GM18498 (cell line): ENCODE results near the gene AP2A1.
A peak's percentile ranks its signal among the peaks of the same experiment; 100 is the strongest.
"Not testable (repeated sequence)": the region's sequence is repeated elsewhere in the genome, so short reads cannot be mapped to it uniquely, and the experiment has no call there.

ENCODE experiments used
- ATAC-seq: cut with Tn5 transposase; IDR thresholded peaks from one replicate; pipeline ENCODE4 v1.9.1; 2021; ENCODE audit warnings: mild to moderate bottlenecking, moderate library complexity; ENCODE audit not compliant: unreplicated experiment

Gene AP2A1

DNA sequence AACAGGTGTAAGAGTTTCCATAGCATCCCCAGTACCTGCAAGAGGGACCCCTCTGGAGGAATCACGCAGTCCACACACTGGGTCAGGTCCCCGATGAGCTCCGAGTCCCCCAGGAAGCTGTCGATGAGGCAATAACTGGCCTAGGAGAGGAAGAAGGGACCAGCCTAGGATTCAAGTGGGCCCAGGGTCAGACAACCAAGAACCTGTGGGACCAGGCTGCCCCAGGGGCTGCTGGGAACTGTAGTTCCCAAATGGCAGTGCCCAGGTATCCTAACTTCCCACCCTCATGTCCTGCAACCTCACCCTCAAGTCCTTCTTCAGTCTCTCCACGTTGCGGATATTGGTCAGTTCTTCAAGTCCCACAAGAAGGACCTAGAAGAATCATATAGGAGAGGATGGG, 44.5 kb downstream of the AP2A1 start:
- no peak for ATAC-seq

DNA sequence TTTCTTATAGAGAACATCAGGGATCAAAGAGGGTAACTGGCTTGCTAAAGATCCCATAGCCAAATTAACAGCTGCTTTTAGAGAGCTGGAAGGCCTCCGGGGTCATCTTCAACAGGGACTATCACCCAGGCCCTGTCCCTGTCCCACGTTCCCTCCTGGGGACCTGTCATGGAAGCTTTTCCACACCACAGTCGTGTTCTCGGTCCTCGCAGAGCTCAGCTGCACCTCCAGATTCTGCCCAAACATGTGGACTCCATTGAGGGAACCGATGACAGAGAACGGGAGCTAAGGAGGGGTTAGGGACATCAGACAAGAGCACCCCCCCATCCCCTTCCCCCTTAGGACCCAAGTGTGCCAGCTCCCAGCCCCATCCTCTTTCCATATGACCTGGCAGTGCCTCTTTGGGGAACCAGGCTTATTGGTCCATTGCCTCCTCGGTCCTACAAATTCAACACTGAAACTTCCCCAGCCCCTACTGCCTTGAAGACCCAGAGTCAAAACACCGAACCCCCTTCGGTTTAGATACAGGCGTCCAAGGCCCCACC, 45.7 kb downstream of the AP2A1 start:
- ATAC-seq = no peak

DNA sequence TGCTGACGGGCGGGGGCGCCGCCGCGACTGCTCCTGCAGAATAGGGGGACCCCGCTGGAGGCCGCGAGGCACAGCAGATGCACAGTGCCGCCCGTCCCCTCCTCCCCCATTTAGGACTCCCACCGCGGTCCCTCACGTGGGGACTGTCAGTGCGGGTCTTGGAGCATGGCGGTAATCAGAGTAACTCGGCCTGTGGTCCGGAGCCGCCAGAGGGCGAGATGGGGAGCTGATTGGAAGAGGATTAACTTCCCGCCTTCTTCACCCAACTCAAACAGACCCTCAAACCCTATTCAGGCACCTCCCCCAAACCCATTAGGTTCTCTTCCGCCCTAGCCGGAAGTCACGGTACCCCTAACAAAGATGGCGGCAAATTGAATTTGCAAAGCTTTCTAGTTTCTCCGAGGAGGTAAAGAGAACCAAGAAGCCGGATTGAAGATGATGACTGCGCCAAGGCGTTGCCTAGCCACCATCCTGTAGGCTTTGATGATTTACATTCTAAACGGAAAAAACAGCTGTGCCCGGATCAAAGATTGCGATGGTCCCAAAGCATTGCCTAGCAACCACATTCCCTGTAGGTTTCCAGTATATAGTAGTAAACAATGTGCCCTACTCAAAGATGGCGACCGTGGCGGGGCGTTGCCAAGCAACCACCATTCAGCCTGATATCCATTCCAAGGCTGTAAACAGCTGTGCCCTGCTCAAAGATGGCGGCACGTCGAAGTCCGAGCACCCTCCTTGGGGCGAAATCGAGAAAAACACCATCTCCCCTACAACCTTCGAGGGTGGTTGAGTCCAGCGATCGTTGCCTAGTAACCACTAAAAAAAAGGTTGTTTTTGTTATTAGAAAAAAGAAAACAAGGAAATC, 46.4 kb downstream of the AP2A1 start, which contains the start of gene FUZ:
Gene FUZ (minus strand): TSS at position 296 of the 865 bp plus-strand sequence. CDS start 186 bp downstream, at position 110.
- ATAC-seq = peak; percentile 60

DNA sequence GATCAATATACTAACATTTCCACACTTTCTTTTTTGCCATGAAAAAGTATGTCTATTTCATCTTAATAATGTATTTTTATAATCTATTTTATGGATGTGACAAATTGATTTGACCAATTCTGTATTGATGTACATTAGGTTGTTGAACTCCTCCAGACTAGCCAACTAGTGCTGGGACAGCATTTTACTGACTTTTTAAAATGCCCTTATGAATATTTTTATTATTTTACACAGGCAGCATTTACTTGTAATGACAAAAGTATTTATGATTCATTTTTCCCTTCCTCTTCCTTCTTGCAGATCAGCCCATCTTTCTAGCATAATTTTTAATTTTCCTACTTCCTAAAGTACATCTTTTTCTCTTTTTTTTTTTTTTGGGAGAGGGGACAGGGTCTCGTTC, 47.2 kb downstream of the AP2A1 start:
- ATAC-seq = no peak

DNA sequence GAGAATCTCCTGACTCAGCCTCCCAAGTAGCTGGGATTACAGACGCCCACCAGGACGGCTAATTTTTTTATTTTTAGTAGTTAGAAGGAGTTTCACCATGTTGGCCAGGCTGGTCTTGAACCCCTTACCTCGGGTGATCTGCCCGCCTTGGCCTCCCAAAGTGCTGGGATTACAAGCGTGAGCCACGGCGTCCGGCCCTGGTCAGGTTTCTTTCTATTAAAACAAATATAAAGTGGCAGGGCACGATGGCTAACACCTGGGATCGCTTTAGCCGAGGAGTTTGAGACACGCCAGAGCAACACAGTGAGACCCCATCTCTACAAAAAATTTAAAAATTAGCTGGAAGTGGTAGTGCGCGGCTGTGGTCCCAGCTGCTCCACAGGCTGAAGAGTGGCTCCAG, 49.8 kb downstream of the AP2A1 start:
- ATAC-seq = no peak

DNA sequence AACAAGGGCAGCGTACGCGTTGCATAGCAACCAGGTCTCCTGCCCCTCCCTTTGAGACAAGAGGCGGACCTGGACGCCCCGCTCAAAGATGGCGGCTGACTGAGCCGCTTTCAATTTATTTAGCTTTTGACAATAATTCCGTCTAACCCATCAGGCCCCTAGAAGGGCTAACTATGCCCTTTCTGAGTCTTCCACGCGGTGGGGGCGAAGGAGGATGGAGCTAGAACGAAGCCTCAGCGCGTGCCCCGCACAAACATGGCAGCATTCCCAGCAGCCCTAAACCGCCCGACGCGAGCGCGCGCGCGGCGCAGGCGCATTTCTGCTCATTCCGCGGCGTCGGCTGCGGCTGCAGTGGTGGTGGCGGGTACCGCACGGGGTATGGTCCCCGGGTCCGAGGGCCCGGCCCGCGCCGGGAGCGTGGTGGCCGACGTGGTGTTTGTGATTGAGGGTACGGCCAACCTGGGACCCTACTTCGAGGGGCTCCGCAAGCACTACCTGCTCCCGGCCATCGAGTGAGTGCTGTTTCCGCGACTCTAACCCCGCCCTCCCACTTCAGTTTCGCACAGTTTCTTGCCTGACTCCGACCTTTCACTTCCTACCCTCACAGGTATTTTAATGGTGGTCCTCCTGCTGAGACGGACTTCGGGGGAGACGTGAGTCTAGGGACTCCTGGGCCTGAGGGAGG, 51.3 kb downstream of the AP2A1 start, which contains the start of gene MED25:
Gene MED25 (plus strand): TSS at position 326 of the 685 bp plus-strand sequence. CDS start 53 bp downstream, at position 379.
- peak; percentile 67 for ATAC-seq

DNA sequence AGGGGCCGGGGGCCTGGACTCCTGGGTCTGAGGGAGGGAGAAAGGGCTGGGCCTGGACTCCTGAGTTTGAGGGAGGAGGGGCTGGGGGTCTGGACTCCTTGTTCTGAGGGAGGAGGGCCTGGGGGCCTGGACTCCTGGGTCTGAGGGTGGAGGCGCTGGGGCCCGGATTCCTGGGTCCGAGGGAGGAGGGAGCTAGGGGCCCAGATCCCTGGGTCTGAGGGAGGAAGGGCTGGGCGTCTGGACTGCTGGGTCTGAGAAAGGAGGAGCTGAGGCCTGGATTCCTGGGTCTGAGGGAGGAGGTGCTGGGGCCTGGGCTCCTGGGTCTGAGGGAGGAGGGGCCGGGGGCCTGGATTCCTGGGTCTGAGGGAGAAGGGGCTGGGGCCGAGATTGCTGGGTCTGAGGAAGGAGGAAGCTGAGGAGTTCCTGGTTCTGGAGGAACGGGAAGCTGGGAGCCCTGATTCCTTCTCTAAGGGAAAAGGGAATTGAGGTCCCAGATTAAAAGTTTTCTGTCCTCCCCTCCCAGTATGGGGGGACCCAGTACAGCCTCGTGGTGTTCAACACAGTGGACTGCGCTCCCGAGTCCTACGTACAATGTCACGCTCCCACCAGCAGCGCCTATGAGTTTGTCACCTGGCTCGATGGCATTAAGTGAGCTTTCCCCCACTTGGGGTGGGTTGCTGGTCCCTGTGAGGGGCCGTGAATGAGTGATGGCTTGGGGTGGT, 52.0 kb downstream of the AP2A1 start:
- no peak for ATAC-seq

DNA sequence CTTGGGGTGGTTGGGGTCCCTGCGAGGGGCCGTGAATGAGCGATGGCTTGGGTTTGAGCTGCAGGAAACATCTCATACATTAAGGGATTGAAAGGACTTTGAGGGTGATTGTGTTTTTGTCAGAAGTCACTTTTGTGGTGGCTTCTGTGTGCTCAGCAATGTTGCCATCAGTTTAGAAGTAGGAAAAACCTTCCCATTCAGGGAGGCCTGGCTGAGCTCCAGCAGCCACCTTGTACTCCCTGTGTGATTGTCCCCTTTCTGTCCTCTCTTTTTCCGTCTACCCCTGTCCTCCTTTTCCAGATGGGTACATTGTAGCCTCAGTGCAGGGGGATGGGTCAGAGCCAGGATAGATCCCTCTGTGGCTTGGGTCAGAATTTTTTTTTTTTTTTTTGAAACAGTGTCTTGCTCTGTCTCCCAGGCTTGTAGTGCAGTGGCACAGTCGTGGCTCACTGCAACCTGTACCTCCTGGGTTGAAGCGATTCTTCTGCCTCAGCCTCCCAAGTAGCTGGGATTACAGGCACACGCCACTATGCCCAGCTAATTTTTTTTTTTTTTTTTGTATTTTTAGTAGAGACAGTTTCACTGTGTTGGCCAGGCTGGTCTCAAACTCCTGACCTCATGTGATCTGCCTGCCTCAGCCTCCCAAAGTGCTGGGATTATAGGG, 52.8 kb downstream of the AP2A1 start:
- ATAC-seq = not testable (repeated sequence)

DNA sequence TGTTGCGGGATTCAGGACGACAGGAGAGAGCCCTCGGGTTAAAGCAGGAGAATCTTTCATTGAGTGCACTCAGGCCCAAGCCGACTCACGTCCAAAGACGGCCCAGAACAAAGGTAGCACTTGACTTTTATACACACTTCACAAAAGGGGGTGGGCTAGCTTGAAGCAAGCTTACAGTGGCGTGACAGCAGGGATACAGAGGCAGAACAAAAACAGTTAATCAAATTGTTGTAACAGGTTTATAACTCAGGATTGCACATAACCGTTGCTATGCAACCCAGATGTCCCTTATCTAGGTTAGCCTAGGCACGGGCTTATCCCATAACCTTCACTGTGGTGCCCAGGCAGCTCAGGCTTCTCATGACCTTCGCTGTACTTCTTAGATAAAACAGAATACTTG, 53.3 kb downstream of the AP2A1 start:
- ATAC-seq = no peak

DNA sequence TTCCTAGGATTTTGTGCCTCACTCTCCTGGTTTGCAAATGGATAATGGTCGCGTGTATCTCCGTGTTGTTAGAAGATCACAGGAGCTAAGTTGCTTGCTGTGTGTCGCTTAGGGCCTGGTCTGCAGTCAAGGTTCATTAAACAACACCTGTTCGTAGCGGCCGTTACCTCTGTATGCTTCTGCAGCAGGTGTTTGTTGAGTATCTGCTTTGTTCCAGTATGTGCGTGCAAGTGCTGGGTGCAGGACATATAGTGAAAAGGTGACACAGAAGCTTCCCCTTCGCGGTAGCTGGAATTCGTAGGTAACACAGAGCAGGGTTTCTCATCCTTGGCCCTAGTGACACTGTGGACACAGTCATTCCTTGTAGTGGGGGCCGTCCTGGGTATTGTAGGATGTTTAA, 56.7 kb downstream of the AP2A1 start:
- no peak for ATAC-seq

DNA sequence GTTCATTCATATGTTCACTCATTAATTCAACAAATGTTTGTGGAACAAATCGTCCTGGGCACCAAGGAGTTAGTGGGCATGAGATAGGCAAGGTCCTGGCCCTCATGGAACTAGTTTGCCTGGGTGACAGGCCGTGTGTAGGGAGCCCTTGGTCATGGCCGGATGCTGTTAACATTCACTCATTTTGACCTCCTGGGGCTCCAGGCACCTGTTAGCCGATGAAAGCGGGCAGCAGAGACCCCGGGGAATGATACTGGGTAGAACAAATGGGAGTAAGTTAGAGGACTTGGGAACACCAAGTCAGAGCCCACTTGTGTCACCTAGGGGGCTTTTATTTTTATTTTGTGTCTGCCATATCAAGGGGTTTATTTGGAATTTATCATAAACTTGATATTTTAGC, 57.9 kb downstream of the AP2A1 start:
- ATAC-seq = no peak

DNA sequence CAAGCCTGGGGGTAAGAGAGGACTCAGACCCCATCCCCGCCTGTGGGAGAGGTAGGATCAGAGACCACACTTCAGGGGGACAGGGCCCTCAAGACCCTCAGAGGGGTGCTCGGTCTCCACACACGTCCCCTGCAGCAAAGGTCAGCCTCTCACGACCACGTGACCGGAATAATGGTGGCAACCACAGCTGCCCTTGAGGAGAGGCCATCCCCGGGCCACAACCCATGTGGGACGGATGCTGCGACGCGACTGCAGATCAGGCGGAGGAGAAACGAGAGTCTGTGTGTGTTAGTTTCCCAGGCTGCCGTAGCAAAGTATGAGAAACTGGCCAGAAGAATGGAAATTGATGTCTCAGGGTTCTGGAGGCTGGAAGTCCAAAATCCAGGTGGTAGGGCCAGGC, 60.2 kb downstream of the AP2A1 start:
- no peak for ATAC-seq

DNA sequence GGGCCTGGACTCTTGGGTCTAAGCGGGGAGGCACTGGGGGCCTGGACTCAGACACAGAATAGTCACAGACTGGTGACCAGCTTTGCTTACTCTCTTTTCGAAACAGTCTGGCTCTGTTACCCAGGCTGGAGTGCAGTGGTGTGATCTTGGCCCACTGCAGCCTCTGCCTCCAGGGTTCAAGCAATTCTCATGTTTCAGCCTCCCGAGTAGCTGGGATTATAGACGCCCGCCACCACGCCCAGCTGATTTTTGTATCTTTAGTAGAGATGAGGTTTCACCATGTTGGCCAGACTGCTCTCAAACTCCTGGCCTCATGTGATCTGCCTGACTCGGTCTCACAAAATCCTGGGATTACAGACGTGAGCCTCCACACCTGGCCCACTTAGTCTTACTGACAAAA, 62.4 kb downstream of the AP2A1 start:
- no peak for ATAC-seq

DNA sequence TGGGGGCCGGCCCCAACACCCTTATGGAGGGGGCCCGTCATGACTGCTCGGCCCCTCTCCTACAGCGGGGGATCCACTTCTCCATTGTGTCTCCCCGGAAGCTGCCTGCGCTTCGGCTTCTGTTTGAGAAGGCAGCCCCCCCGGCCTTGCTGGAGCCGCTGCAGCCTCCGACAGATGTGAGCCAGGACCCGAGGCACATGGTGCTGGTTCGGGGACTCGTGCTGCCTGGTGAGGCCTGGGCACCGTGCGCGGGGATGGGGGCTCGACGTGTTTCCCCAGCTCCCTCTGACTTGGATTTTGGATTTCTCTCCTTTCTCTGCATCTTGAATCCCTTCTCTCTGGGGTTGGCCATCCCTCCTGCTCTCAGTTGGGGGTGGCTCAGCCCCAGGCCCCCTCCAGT, 62.9 kb downstream of the AP2A1 start:
- ATAC-seq = no peak

DNA sequence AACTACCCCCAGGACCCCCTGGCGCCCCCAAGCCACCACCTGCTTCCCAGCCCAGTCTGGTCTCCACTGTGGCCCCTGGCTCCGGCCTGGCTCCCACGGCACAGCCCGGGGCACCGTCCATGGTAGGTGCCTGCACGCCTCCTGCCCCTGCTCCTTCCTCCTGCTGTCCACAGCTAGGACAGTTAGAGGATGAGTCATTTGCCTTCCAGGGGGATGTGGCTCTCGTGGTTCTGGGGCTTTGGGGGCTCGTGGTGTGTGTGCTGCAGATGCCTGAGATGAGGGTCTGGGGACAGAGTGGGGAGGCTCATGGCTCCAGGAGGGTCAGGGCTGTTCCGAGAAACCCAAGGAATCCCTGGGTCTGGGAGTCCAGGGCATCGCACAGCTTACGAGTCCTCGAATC, 64.0 kb downstream of the AP2A1 start:
- no peak for ATAC-seq

DNA sequence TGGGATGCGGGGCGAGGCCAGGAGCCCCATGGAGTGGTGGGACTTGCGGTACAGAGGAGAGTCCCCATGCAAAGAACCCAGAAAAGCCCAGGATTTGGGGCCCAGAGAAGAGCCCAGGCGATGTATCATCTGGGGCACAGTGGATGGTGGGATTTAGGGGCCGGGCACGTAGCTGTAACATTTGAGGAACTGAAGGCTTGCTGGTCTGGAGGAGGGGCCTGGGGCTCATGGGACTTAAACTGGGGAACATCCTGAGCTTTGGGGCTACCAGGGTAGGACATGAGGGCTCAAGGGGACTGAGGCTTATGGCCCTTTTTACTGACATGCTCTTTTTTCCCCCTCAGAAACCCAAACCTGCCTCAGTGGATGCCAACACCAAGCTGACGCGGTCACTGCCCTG, 64.8 kb downstream of the AP2A1 start:
- ATAC-seq = no peak

DNA sequence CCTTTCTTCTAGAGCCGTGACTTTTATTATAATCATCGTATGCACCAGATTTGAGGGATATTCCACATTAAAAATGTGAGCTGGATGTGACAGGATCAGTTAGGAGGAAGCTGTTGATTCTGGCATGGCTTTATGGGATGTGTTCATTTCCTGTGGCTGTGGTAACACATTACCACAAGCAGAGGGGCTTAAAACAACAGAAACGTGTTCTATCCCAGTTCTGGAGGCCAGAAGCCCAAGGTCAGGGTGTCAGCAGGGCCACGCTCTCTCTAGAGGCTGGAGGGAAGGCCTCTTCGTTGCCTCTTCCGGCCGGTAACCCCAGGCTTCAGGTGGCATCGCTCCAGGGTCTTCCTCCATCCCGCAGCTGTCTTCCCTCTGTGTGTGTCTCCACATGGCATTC, 65.8 kb downstream of the AP2A1 start:
- no peak for ATAC-seq

DNA sequence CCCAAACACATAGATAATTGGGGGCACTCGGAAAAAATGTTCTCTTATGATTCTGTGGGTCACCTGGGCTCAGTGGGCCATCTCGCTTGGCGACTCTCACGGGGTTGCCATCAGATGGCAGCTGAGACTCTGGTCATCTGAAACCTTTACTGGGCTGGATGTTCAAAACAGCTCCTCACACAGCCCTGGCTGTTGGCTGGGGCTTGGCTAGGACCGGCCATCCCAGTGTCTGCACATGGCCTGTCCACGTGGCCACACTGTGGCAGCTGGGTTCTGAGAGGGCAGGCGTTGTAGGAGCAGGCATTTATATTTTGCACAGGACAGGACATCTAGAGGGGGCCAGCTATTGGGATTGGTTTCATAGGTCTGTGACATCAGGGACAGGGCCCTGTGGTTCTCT, 66.8 kb downstream of the AP2A1 start:
- no peak for ATAC-seq

DNA sequence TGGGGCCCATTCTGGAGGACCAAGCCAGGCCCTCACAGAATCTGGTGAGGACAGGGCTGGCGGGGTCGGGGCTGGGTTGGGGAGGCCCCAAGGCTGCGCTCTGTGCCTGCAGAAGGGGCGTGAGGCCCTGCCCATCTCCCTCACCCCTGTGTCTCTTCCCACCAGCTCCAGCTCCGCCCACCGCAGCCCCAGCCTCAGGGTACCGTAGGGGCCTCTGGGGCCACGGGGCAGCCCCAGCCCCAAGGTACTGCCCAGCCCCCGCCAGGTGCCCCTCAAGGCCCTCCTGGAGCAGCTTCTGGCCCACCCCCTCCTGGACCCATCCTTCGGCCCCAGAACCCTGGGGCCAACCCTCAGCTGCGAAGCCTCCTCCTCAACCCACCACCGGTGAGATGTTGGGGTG, 68.8 kb downstream of the AP2A1 start:
- no peak for ATAC-seq

DNA sequence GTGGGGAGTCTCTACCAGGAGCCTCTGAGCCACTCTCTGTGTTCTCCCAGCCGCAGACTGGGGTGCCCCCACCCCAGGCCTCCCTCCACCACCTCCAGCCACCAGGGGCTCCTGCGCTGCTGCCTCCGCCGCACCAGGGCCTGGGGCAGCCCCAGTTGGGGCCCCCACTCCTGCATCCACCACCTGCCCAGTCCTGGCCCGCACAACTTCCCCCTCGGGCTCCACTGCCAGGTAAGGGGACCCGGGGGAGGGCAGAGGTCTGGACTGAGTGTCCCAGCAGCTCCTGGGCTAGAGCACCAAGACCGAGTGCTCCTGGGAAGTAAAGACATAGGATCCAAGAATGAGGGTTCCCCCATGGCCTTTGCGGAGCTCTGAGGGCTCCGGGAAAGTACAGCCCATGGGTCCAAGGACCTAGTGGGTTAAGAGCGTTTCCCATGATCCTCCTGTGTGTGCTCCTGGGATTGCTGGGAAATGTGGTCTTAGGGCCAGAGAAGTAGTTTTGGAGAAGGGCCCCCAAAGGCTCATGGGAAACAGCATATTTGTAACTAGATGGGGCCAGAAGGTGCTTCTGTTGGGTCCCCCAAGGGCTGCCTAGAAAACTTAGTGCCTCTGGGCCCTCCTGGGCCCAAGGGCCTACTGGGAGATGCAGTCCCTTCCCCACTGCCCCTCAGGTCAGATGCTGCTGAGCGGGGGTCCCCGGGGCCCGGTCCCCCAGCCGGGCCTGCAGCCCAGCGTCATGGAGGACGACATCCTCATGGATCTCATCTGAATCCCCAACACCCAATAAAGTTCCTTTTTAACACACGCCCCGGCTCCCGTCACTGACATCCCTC, 69.6 kb downstream of the AP2A1 start:
- no peak for ATAC-seq
